GM12872 (cell line): ENCODE measurements around the gene GMPPA.

Experiments used
- TF ChIP-seq, protein P1 (sequence below): IDR thresholded peaks from 3 replicates; pipeline ENCODE4 v1.5.1; 2011; ENCODE audit warnings: low read depth, mild to moderate bottlenecking, low read length, moderate library complexity; ENCODE audit not compliant: insufficient read depth

The GMPPA gene

GRCh38 chr2:219536967-219537366, 38.3 kb downstream of the GMPPA start:
- TF ChIP-seq, protein P1, sequence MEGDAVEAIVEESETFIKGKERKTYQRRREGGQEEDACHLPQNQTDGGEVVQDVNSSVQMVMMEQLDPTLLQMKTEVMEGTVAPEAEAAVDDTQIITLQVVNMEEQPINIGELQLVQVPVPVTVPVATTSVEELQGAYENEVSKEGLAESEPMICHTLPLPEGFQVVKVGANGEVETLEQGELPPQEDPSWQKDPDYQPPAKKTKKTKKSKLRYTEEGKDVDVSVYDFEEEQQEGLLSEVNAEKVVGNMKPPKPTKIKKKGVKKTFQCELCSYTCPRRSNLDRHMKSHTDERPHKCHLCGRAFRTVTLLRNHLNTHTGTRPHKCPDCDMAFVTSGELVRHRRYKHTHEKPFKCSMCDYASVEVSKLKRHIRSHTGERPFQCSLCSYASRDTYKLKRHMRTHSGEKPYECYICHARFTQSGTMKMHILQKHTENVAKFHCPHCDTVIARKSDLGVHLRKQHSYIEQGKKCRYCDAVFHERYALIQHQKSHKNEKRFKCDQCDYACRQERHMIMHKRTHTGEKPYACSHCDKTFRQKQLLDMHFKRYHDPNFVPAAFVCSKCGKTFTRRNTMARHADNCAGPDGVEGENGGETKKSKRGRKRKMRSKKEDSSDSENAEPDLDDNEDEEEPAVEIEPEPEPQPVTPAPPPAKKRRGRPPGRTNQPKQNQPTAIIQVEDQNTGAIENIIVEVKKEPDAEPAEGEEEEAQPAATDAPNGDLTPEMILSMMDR: no peak

- TF ChIP-seq, protein P1: no peak
Measured at GRCh38 chr2:219537657-219538488, 39.2 kb downstream of the GMPPA start.

DNA sequence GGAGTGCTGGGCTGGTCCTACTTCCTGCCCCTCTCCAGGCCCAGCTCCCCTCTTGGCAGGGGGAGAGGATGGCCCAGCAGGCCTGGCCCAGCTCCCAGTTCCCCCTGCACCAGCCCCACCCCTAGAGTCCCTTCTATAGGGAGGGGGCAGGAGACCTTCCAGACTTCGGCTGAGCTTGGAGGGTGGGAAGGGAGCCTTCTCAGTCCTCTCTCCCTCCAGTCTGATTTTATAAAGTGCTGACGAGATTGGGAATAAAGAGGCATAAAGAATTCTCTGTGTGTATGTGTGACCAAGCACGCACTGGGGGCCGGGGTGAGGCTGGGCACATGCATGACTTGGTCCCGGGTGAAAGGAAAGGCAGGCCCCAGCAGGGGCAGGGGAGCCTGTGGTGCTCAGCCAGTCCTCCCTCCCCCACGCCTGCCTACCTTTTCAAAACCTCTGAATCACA, 39.8 kb downstream of the GMPPA start:
- TF ChIP-seq, protein P1: no peak

DNA sequence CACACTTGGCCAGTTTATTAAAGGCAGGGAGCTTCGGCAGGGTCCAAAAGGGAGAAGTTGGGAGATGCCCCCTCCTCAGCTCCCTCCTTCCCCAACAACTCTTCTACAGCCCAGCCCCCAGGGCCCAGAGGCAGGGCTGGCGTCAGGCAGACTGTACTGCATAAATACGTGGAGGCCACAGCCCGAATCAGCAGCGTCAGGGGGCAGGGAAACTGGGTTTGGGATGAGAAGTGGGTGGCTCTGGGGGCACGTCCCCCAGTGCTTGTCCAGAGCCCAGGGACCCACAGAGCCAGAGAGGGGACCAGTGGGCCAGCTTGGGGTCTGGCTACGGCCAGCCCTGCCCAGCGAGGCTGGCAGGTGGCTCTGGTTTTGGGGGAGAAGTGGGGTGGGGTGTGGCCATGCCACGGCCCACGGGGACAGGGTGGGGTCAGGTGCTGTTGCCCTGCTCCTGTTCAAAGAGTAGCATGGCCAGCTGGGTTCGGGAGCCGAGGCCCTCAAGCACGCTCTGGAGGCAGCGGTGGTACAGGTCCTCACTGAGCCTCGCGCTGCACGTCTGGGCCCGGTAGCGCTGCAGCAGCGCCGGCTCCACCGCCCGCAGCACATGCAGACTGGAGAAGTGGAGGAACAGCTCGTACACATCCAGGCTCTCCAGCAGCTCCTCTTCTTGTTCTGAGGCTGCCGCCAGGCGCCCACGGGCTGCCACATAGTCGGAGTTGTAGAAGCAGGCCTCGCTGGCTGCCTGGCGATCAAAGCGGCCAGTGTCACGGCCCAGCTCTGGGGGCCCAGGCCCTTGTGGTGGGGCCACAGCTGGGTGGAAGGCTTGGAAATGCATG, 40.5 kb downstream of the GMPPA start:
- TF ChIP-seq, protein P1: no peak

DNA sequence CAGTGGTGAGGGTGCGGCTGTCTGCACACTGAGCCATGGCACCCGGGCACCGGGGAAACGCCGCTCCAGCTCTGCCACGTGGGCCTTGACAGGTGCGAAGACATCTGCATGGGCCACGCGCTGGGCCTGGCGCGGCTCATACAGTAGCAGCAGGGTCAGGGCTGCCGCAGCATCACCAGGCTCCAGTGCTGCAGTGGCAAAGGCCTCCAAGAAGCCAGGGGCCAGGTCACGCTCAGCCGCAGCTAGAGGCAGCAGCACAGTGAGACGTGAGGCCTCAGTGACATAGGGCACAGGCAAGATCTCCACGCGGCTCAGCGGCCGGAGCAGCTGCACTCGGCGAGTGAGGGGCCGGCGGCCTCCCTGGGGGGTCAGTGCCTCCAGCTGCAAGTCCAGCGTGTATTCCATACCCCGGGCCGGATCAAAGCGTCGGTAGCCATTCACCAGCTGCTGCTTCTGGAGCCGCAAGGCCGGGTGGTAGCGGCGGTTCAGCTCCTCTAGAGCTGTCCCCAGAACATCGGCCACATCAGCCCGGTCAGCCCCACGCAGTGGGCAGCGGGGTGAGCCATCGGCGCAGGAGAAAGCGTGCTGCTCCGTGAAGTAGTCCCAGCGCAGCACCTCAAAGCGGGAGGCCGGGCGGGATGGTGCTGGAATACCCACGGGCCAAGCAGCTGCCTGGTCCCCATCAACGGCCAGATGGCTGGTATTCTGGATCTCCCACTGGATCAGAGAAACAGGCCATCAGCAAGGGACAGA, 41.4 kb downstream of the GMPPA start:
- TF ChIP-seq, protein P1: no peak

DNA sequence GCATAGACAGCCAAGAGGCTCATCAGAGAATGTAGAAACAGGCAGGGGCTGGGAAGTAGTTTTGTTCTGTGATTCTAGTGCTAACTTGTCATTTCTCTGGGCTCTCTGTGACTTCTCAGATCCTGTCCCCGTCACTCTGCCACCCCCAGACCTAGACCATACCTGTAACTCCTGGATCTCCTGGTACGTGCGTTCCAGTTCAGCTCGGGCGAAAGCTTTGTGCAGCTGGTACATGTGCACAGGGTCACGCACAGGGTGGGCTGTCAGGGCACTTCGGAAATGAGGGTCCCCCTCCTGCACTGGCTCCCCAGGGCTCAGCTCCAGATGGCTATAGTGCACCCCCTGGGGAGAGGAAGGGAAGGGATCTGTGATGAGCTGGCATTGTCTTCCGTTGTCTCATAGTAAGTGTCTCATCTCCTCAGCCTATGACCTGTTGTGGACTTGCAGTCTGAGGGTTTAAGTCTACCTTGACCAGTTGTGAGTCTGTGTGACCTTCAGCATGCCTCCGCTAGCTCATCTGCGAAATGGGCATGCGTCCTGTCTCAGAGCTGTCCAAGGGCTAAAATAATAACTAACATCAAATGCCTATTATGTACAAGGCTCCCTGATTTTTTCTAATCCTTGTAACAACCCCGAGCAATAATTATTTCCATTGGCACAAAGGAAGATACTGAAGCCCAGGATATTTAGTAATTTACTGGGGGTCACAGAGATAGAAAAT, 42.3 kb downstream of the GMPPA start:
- TF ChIP-seq, protein P1: no peak
